GM21360 (cell line): ENCODE measurements around the gene HBZ.
"Not testable (repeated sequence)": the region's sequence is repeated elsewhere in the genome, so short reads cannot be mapped to it uniquely, and the experiment has no call there.

Source experiments
- ATAC-seq: cut with Tn5 transposase; IDR thresholded peaks from one replicate; pipeline ENCODE4 v1.9.1; 2021; ENCODE audit warnings: mild to moderate bottlenecking, moderate library complexity; ENCODE audit not compliant: unreplicated experiment

The HBZ gene

GRCh38 chr16:132120-132519, 20.3 kb upstream of the HBZ start:
- ATAC-seq, result no peak

DNA sequence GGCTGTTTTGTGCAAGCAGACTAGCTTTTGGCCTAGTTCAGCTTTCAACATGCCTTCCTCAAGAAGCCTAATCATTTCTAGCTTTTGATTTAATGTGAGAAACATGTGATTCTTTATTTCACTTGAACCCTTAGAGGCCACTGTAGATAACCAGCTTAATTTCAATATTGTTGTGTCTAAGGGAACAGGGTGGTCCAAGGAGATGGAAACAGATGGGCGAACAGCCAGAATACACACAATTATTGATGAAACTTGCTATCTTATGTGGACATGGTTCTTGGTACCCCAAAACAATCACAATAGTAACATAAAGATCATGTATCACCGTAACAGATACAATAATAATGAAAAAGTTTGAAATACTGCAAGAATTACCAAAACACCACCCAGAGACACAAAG, 18.7 kb upstream of the HBZ start:
- no peak for ATAC-seq

DNA sequence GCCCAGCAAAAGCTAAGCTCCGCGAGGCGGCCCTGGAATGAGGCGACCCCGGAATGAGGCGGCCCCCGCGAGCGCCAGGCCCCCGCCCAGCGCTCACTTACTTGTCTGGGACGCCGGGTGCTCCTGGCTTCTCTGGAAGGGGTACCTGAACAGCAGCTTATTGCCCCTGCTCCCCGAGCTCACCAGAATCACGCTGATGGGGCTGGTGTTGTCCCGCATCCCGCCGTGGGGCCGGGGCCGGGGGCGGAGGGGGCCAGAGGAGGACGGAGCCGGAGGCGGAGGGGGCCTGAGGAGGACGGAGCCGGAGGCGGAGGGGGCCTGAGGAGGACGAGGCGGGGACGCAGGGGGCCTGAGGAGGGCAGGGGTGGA, 14.4 kb upstream of the HBZ start:
- no peak for ATAC-seq

DNA sequence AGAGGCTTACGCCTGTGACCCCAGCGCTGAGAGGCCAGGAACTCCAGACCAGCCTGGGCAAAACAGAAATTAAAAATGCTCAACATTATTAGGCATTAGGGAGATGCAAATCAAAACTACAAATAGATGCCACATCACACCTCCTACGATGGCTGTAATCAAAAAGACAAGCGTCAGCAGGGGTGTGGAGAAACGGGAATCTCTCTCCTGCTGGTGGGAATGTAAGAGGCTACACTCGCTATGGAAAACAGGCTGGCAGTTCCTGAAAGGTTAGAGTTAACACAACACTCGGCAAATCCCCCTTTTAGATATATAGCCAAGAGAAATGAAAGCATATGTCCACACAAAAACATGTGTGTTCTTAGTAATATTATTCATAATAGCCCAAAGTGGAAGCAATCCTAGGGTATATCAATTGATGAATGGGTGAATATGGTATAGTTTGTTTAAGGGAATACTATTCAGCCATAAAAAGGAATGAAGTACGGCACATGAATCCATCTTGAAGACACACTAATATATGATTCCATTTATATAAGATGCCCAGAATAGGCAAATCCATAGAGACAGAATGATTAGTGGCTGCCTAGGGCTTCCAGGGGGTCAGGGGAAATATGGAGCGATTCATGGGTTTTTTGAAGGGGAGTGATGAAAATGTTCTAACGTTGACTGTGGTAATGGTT, 12.1 kb upstream of the HBZ start:
- no peak for ATAC-seq

DNA sequence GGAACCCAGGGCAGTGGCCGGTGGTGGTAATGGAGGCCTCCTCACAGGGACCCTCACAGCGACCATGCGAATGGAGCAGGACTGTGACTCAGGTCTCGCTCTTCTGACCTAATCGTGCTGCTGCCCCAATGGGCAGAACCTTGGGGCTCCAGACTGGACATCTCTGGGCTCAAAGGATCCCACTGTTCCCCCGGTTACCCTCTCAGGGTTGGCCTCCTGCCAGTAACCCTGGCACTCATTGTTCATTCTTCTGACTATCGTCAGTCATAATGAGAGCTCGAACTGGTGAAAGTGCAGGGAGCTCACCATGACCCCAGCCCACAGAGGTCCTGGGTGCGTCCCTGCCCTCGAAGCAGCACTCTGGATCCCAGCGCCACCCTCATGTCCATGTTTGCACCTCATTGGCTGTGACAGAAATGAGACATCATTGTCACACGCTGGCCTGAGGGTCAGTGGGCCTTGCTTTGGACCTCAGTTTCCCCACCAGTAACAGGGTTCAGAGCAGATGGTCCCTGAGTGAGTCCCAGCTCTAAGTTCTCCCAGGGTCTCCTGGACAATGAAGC, 10.0 kb upstream of the HBZ start:
- no peak for ATAC-seq

- ATAC-seq, result no peak
Observed at GRCh38 chr16:143047-143446, 9.4 kb upstream of the HBZ start.

GRCh38 chr16:143456-143855, 9.0 kb upstream of the HBZ start:
- ATAC-seq, result no peak

GRCh38 chr16:144797-145252, 7.6 kb upstream of the HBZ start:
- no peak for ATAC-seq

GRCh38 chr16:146646-147045, 5.8 kb upstream of the HBZ start:
- ATAC-seq, result no peak

DNA sequence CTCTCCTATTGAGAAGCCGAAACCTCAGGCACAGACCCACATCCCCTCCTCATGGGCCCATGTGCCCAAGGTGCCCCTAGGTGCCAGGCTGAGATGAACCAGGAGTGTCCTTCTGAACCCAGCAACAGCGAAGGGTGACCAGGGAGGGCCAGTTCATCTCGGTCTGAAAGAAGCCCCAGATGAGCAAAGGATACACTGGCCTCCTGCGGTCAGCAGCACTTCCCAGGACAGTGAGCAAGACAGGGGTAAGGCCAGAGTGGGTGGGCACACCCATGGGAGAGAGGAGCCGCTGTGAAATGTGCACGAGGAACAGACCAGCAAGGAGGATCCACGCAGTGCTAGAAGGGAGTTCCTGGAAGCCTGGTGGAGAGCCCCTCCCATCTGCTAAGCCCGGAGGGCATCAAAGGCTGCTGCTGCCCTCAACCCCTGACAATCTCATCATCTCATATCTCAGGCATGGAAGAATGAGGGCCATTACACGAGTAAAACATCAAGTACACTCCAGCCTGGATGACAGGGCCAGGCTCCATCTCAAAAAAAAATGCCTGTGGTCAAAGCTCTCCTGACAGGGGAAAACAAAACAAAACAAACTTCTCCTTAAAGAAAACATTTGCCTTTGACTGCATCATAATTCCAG, 3.3 kb upstream of the HBZ start:
- ATAC-seq, result no peak

DNA sequence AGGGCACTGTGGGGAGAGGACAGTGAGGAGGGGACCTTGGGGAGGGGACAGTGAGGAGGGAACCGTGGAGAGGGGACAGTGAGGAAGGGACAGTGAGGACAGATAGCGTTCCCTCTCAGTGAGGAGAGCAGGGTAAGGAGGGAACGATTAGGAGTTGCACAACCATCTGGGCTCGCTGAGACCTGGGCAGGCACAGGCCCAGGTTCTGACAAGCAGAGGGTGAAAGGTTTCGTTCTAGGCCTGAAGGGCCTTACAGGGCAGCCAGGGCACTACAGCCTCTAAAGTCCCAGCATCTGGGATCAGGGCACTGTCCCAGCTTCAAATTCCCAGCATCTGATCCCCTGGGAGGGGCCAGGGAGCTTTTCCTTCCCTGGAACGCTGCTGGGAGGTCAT, 681 bp downstream of the HBZ start:
- ATAC-seq, result not testable (repeated sequence)

GRCh38 chr16:153550-154216, 1.2 kb downstream of the HBZ start:
- not testable (repeated sequence) for ATAC-seq

DNA sequence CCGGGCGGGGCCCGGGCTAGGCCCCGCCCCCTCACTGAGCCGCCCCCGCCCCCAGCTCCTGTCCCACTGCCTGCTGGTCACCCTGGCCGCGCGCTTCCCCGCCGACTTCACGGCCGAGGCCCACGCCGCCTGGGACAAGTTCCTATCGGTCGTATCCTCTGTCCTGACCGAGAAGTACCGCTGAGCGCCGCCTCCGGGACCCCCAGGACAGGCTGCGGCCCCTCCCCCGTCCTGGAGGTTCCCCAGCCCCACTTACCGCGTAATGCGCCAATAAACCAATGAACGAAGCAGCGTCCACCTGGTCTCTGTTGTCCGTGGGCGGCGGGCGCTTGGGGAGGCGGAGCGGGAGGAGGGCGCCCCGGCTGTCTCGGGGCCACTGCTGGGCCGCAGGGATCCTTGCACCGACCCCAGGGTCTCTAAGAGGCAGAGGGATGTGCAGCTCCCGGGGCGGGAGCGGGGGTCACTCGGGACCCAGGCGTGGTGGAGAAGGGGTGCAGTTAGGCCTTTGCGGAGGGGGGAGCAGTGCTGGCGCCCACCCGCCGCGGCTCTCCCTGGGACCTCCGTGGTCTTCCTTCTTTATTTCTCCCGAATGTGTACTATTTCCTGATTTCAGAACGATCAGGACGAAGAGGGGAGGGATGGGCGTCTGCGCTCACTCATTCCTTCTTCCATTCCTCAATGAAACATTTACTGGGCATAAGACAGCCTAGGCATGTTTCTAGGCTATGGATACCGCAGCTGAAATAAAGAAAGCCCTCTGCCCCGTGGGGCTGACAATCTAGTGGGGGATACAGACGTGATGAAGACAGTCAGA, 2.0 kb downstream of the HBZ start:
- ATAC-seq, result no peak

DNA sequence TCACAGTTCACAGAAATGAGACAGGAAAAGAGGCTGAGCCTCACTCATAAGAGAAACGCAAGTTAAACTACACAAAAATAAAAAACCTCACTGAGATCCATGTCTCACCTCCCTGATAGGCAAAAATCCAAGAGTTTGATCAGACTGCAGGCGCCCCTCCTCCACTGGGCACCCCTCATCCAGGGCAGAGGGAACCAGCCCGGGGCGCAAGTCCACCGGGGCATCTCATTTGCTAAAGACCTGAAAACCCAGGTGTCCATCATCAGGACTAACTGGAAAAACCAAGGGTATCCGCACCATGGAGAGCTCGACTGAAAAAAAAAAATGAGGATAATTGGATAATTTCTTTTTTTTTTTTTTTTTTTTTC, 2.6 kb downstream of the HBZ start:
- ATAC-seq, result no peak

DNA sequence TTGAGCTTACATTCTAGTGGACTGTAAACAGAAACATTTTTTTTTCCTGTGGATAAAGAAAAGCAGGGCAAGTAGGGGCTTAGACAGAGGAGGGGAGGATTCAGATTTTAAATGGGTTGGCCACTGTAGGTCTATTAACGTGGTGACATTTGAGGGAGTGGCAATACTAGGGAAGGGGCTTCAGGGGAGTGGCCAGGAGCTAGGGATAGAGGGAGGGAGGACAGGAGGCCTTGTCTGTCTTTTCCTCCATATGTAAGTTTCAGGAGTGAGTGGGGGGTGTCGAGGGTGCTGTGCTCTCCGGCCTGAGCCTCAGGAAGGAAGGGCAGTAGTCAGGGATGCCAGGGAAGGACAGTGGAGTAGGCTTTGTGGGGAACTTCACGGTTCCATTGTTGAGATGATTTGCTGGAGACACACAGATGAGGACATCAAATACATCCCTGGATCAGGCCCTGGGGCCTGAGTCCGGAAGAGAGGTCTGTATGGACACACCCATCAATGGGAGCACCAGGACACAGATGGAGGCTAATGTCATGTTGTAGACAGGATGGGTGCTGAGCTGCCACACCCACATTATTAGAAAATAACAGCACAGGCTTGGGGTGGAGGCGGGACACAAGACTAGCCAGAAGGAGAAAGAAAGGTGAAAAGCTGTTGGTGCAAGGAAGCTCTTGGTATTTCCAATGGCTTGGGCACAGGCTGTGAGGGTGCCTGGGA, 6.8 kb downstream of the HBZ start:
- no peak for ATAC-seq

- ATAC-seq, result not testable (repeated sequence)
Observed at GRCh38 chr16:160242-160641, 7.8 kb downstream of the HBZ start.

- no peak for ATAC-seq
Observed at GRCh38 chr16:160691-161190, 8.3 kb downstream of the HBZ start.

- ATAC-seq, result no peak
Observed at GRCh38 chr16:162271-162991, 10.0 kb downstream of the HBZ start.

DNA sequence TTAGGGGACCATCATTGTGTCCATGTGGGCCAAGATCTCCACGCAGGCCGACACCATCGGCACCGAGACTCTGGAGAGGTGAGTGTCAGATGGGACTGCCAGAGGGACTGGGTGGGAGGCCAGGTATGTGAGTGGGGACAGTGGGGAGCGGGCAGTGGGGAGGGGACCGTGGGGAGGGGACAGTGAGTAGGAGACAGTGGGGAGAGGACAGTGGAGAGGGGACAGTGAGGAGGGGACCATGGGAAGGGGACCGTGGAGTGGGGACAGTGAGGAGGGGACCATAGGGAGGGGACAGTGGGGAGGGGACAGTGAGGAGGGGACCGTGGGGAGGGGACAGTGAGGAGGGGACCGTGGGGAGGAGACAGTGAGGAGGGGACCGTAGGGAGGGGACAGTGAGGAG, 10.7 kb downstream of the HBZ start:
- not testable (repeated sequence) for ATAC-seq

DNA sequence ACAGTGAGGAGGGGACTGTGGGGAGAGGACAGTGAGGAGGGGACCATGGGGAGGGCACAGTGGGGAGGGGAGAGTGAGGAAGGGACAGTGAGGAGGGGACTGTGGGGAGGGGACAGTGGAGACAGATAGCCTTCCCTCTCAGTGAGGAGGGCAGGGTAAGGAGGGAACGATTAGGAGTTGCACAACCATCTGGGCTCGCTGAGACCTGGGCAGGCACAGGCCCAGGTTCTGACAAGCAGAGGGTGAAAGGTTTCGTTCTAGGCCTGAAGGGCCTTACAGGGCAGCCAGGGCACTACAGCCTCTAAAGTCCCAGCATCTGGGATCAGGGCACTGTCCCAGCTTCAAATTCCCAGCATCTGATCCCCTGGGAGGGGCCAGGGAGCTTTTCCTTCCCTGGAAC, 11.3 kb downstream of the HBZ start:
- not testable (repeated sequence) for ATAC-seq
